SKM-1 treated with dmso at 0.1 percent for 144 hours (cell line): Measurements from ENCODE around the gene GPX3.

Experiments used
- DNase-seq: peaks from one replicate; lab custom pipeline; 2025; ENCODE audit not compliant: unreplicated experiment; lab: John Stamatoyannopoulos, UW

Gene GPX3

GRCh38 chr5:151056379-151057325 lies 36.3 kb downstream of the GPX3 start:
- DNase-seq, result peak; percentile 69

GRCh38 chr5:151058301-151058700 lies 37.9 kb downstream of the GPX3 start:
- DNase-seq, result no peak

- peak; percentile 26 for DNase-seq
These were observed 38.6 kb downstream of the GPX3 start for GRCh38 chr5:151058891-151059489.

- DNase-seq, result no peak
These were observed 40.4 kb downstream of the GPX3 start for GRCh38 chr5:151060742-151061141.

- DNase-seq, result no peak
These were observed 42.2 kb downstream of the GPX3 start for GRCh38 chr5:151062405-151063141.

- peak; percentile 5 for DNase-seq
These were observed 43.0 kb downstream of the GPX3 start for GRCh38 chr5:151063142-151063989.

GRCh38 chr5:151064916-151065499 lies 44.6 kb downstream of the GPX3 start:
- no peak for DNase-seq

- no peak for DNase-seq
These were observed 45.2 kb downstream of the GPX3 start for GRCh38 chr5:151065609-151066008.

GRCh38 chr5:151066920-151067319 lies 46.5 kb downstream of the GPX3 start:
- no peak for DNase-seq

GRCh38 chr5:151067632-151068432 lies 47.4 kb downstream of the GPX3 start:
- DNase-seq, result no peak

GRCh38 chr5:151068433-151069197 lies 48.2 kb downstream of the GPX3 start:
- DNase-seq, result no peak

- no peak for DNase-seq
These were observed 50.1 kb downstream of the GPX3 start for GRCh38 chr5:151070449-151070848.

- no peak for DNase-seq
These were observed 50.6 kb downstream of the GPX3 start for GRCh38 chr5:151071021-151071420.

GRCh38 chr5:151071848-151072629 lies 51.6 kb downstream of the GPX3 start:
- no peak for DNase-seq

- no peak for DNase-seq
These were observed 52.2 kb downstream of the GPX3 start for GRCh38 chr5:151072630-151073025.

- no peak for DNase-seq
These were observed 52.9 kb downstream of the GPX3 start for GRCh38 chr5:151073280-151073679.

GRCh38 chr5:151074557-151074956 lies 54.2 kb downstream of the GPX3 start:
- no peak for DNase-seq

GRCh38 chr5:151075698-151076331 lies 55.4 kb downstream of the GPX3 start:
- DNase-seq, result no peak
